ENCODE results near the gene CNTD1.

CNTD1 gene, protein sequence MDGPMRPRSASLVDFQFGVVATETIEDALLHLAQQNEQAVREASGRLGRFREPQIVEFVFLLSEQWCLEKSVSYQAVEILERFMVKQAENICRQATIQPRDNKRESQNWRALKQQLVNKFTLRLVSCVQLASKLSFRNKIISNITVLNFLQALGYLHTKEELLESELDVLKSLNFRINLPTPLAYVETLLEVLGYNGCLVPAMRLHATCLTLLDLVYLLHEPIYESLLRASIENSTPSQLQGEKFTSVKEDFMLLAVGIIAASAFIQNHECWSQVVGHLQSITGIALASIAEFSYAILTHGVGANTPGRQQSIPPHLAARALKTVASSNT

DNA sequence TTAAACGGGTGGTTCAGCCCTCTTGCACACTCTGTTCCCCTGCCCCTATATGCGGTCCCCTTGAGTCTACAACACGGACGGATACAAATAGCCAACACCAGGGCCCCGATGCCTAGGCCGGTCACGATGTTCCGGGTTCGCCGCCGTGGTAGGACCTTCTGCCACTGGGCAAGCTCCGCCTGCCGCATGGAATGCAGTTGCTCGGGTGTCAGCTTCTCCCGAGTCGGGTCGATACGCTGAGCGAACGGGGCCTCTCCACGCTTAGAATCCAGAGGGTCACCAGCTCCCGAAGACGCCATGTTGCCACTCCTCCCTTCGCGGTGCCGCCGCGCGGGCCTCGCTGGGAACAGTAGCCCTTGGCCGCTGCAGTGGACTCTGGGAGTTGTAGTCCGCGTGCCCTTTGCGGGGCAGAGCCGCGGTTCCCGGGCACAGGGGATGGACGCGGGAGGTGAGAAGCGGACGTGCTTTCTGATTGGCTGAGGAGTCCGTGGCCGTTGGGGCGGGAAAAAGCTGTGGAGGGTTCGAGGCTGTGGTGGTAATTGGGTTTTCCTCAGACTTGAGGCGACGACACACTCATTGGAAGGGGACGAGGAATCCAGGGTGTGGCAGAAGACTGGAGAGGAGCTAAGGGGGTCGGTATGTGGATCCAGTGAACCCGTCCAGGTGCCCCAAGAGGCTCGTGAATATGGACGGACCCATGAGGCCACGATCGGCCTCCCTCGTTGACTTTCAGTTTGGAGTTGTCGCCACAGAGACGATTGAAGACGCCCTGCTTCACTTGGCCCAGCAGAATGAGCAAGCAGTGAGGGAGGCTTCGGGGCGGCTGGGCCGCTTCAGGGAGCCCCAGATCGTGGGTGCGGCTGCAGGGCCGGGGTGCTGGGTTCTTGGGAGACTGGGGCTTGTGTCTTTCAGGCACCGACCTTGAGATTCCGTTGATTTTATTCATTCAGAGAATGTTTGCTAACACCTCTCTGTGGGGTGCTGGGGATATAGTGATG, at the start of gene CNTD1, which contains the start of gene COA3:
TSS of gene CNTD1 (plus strand) at position 479 of the 998 bp plus-strand sequence. CDS start at position 686, 207 bp downstream.
TSS of gene COA3 (minus strand) at position 322 of the 998 bp plus-strand sequence. CDS start at position 299, 23 bp downstream.
- Histone ChIP-seq H3K36me3 (ENCODE audit: control insufficient read depth in 5 of 5, insufficient read depth in 5 of 5, low read length in 5 of 5) (peaks cover 0 to 12% (median 3%) of the 10 kb centered on the region in 5 donors), H3K9ac (ENCODE audit: low read length in 5 of 5) (peak within 1 kb of the TSS; percentile 75 to 100 (median 91)), H3K27me3 (ENCODE audit: control insufficient read depth in 5 of 5, insufficient read depth in 4 of 5, low read length in 5 of 5) (no peaks in the 10 kb centered on the region), H3K4me3 (ENCODE audit: low read depth in 1 of 5, low read length in 5 of 5) (peak within 1 kb of the TSS; percentile 88 to 99 (median 98)), H3K9me3 (ENCODE audit: control insufficient read depth in 5 of 5, low read length in 5 of 5) (no peaks in the 10 kb centered on the region), H3K4me1 (ENCODE audit: control insufficient read depth in 5 of 5, insufficient read depth in 5 of 5, low read length in 5 of 5) (peaks cover 8 to 23% (median 21%) of the 10 kb centered on the region in 5 donors), H3K27ac (ENCODE audit: low read depth, low read length) (peak within 1 kb of the TSS; percentile 74)

DNA sequence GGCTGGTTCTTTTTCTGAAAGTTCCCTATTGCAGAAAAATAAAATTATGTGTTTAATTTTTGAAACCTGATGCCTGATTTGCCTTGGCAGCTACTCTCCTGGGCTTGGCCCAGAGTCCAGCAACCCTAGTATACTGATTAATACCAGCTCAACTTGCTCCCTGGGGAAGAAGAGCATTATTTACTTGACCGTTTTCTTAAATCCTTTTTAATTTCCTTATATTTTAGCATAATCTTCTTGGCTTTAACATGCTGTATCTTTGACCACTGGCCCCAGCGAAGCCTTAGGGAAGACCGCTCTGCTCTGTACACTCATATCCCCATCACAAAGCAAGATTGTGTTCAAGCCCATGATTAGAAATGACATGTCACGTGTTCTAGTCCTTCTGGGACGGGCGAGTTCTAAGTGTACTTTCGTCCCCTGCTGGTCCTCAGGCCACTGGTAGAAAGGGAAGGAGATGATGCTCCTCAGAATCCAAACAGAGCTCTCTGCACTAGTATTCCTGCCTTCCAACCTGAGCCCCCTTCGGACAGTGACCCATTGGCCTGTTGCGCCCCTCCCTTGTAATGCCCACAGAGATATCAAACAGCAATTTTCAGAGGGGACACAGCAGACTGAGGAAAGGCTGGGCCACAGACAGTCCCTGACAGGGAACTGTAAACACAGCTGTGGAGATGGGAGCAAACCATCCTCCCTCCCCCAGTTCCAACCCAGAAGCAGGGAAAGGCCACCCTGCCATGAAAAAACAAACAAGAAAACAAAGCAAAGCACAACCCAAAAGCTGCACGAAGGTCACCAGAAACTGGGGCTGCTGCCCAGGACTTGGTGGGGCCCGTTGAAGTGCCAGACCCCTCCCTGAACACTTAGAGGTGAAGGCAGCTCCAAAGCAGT, 49.5 kb upstream of the CNTD1 start:
- peak overlapping the region in 3 of 5 donors; percentile 55 to 84 (median 59) for H3K9ac ChIP-seq (ENCODE audit: low read length in 5 of 5)

DNA sequence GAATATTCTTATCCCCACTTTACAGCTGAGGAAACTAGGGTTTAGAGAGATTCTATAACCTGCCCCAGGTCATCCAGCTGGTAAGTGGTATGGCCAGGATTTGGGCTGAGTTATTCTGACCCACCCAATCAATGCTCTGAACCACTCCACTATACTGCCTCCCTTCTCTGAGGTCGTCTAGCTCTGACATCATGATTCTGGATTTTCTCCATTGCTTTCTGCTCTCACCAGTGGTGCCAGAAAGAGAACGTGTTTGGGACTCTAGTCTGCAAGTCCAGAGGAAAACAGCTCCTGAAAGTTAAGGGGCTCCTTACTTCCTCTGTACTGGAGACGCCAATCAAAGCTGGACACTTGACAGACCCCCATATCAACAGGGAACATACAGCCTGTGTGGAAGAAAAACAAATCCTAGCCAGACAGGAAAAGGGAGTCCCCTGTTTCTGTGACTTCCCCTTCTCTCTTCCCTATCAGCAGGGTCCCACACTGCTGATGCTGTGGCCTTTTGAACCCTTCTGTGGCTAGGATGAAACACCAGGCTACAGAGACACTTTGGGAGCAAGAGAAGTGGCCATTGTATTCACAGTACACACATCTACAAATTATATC, 47.8 kb upstream of the CNTD1 start:
- no peaks in the 10 kb centered on the region for H3K36me3 ChIP-seq (ENCODE audit: control insufficient read depth in 5 of 5, insufficient read depth in 5 of 5, low read length in 5 of 5)
- H3K4me3 ChIP-seq (ENCODE audit: low read depth in 1 of 5, low read length in 5 of 5) = no peak overlapping the region
- H3K9me3 ChIP-seq (ENCODE audit: control insufficient read depth in 5 of 5, low read length in 5 of 5) = no peaks in the 10 kb centered on the region
- H3K4me1 ChIP-seq (ENCODE audit: control insufficient read depth in 5 of 5, insufficient read depth in 5 of 5, low read length in 5 of 5) = peaks cover 25 to 59% (median 52%) of the 10 kb centered on the region in 5 donors
- H3K27ac ChIP-seq (ENCODE audit: low read depth, low read length) = peak overlapping the region; percentile 97
- peak overlapping the region in 2 of 5 donors; percentile 5 to 46 for H3K9ac ChIP-seq (ENCODE audit: low read length in 5 of 5)
- no peaks in the 10 kb centered on the region for H3K27me3 ChIP-seq (ENCODE audit: control insufficient read depth in 5 of 5, insufficient read depth in 4 of 5, low read length in 5 of 5)

More for the DNA sequence above, 49.5 kb upstream of the CNTD1 start:
- Histone ChIP-seq H3K4me3 (ENCODE audit: low read depth in 1 of 5, low read length in 5 of 5) (peak overlapping the region in 2 of 5 donors; percentile 11 to 37), H3K27ac (ENCODE audit: low read depth, low read length) (peak overlapping the region; percentile 97), H3K27me3 (ENCODE audit: control insufficient read depth in 5 of 5, insufficient read depth in 4 of 5, low read length in 5 of 5) (no peaks in the 10 kb centered on the region), H3K9me3 (ENCODE audit: control insufficient read depth in 5 of 5, low read length in 5 of 5) (no peaks in the 10 kb centered on the region), H3K4me1 (ENCODE audit: control insufficient read depth in 5 of 5, insufficient read depth in 5 of 5, low read length in 5 of 5) (peaks cover 25 to 53% (median 49%) of the 10 kb centered on the region in 5 donors), H3K36me3 (ENCODE audit: control insufficient read depth in 5 of 5, insufficient read depth in 5 of 5, low read length in 5 of 5) (no peaks in the 10 kb centered on the region)

DNA sequence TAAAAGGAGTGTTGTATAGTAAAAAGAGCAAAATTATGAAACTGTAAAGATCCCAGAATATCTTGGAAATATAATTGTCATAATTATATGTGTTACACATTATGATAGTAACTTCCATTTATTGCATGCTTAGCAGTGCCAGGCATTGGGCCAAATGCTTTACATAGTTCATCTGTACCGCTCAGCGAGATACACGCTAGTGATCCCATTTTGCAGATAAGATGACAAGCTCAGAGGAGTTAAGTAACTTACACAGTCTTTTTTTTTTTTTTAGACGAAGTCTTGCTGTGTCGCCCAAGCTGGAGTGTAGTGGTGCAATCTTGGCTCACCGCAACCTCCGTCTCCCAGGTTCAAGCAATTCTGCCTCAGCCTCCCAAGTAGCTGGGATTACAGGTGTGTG, 47.0 kb upstream of the CNTD1 start:
- H3K9me3 ChIP-seq (ENCODE audit: control insufficient read depth in 5 of 5, low read length in 5 of 5) = no peaks in the 10 kb centered on the region
- no peak overlapping the region for H3K4me3 ChIP-seq (ENCODE audit: low read depth in 1 of 5, low read length in 5 of 5)
- H3K27me3 ChIP-seq (ENCODE audit: control insufficient read depth in 5 of 5, insufficient read depth in 4 of 5, low read length in 5 of 5) = no peaks in the 10 kb centered on the region
- H3K36me3 ChIP-seq (ENCODE audit: control insufficient read depth in 5 of 5, insufficient read depth in 5 of 5, low read length in 5 of 5) = peaks cover 0 to 3% (median 0%) of the 10 kb centered on the region in 5 donors
- H3K27ac ChIP-seq (ENCODE audit: low read depth, low read length) = peak overlapping the region; percentile 97
- H3K4me1 ChIP-seq (ENCODE audit: control insufficient read depth in 5 of 5, insufficient read depth in 5 of 5, low read length in 5 of 5) = peaks cover 25 to 59% (median 54%) of the 10 kb centered on the region in 5 donors
- no peak overlapping the region for H3K9ac ChIP-seq (ENCODE audit: low read length in 5 of 5)

DNA sequence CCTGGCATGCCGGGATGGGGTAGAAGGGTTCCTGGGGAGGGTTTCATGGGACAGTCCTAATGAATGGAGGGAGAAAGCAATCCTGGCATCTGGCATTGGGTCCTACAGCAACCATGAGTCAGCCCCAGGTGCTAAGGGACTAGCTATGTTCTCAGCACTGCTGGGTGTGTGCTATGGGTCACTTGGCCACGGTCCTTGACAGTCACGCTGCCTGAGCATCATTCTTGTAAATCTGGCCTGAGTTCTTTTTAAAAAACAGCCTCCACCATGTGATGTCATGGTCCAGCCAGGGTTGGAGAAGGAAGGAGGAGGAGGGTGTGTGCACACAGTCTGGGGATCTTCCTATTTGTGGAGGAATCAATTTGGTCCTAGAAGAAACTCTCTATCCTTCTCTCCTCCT, 43.9 kb upstream of the CNTD1 start:
- Histone ChIP-seq H3K9me3 (ENCODE audit: control insufficient read depth in 5 of 5, low read length in 5 of 5) (no peaks in the 10 kb centered on the region), H3K4me3 (ENCODE audit: low read depth in 1 of 5, low read length in 5 of 5) (no peak overlapping the region), H3K27ac (ENCODE audit: low read depth, low read length) (peak overlapping the region; percentile 19), H3K4me1 (ENCODE audit: control insufficient read depth in 5 of 5, insufficient read depth in 5 of 5, low read length in 5 of 5) (peaks cover 17 to 39% (median 33%) of the 10 kb centered on the region in 5 donors), H3K27me3 (ENCODE audit: control insufficient read depth in 5 of 5, insufficient read depth in 4 of 5, low read length in 5 of 5) (no peaks in the 10 kb centered on the region), H3K36me3 (ENCODE audit: control insufficient read depth in 5 of 5, insufficient read depth in 5 of 5, low read length in 5 of 5) (peaks cover 0 to 3% (median 0%) of the 10 kb centered on the region in 5 donors), H3K9ac (ENCODE audit: low read length in 5 of 5) (no peak overlapping the region)

DNA sequence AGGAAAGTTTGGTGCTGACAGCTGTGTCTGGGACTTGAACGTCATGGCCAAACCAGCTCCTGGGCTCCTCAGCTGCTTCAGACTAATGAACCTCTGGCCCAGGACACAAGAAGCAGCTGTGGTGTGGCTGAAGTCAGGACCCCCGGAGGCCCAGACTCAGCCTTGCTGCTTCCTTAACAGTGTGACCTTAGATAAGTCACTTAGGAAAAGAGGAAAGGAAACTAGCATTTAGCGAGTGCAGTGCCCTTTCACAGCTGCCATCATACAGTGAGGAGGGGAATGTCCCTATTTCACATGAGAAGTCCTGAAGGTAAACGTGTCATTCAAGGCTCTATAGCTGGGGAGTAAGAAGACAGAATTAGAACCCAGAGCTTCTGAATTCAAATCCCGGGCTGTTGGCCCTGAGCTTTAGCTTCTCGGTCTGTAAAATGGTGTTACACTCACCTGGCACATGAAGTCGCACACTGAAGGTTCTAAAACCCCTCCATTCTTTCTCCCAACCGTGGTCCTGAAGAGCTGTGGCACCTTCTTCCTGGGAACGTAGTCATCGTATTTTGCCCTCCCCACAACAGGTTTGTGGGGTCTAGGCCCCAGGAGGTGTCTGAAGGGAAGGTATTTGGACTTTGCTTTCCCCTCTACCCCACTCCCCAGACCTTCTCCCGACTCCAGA, 38.5 kb upstream of the CNTD1 start:
- Histone ChIP-seq H3K9ac (ENCODE audit: low read length in 5 of 5) (peak overlapping the region in 3 of 5 donors; percentile 56 to 71 (median 57)), H3K4me3 (ENCODE audit: low read depth in 1 of 5, low read length in 5 of 5) (peak overlapping the region; percentile 69 to 79 (median 72)), H3K4me1 (ENCODE audit: control insufficient read depth in 5 of 5, insufficient read depth in 5 of 5, low read length in 5 of 5) (peaks cover 15 to 52% (median 45%) of the 10 kb centered on the region in 5 donors), H3K27me3 (ENCODE audit: control insufficient read depth in 5 of 5, insufficient read depth in 4 of 5, low read length in 5 of 5) (no peaks in the 10 kb centered on the region), H3K27ac (ENCODE audit: low read depth, low read length) (peak overlapping the region; percentile 65), H3K36me3 (ENCODE audit: control insufficient read depth in 5 of 5, insufficient read depth in 5 of 5, low read length in 5 of 5) (peaks cover 0 to 3% (median 0%) of the 10 kb centered on the region in 5 donors), H3K9me3 (ENCODE audit: control insufficient read depth in 5 of 5, low read length in 5 of 5) (no peaks in the 10 kb centered on the region)

DNA sequence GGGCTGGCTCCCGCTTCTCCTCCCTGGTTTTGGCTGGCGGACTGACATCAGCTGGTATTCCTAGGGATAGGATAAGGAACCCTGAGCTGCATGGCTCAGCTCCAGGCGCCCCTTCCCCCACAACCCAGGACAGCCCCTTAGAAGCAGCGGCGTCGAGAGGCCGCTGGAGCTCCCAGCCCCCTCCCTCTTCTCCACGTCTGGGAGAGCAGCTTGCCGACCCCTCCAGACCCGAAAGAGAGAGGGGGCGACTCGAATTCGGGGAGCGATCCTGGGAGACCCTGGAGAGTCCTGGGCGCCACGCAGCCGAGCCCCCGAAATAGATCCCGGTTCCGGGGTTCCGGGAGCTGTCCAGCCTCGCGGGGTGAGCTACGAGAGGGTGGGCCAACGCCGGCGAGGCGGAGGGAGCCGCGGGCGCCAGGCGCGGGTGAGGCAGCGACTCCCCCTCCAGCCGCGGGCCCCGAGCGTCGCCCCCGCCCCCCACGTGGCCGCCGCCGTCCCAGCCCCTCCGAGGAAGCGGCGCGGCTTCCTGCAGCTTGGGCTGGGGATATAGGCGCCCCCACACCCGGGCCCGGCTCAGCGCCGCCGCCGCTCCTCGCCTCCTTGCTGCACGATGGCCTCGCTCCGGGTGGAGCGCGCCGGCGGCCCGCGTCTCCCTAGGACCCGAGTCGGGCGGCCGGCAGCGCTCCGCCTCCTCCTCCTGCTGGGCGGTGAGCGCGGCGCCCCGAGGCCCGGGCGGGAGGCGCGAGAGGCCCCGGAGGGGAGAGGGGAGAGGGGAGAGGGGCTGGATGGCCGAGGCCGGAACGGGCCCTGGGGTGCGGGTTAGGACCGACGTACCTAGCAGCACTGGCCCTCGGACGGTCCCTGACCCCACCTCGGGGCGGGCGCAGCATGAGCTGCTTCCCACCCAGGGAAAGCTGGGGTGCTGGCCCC, 37.7 kb upstream of the CNTD1 start, which contains the start of gene RAMP2:
TSS of gene RAMP2 (plus strand) at position 576 of the 930 bp plus-strand sequence. CDS start at position 611, 35 bp downstream.
- H3K4me3 ChIP-seq (ENCODE audit: low read depth in 1 of 5, low read length in 5 of 5) = peak within 1 kb of the TSS; percentile 69 to 79 (median 72)
- H3K27ac ChIP-seq (ENCODE audit: low read depth, low read length) = peak within 1 kb of the TSS; percentile 90
- no peaks in the 10 kb centered on the region for H3K9me3 ChIP-seq (ENCODE audit: control insufficient read depth in 5 of 5, low read length in 5 of 5)
- H3K36me3 ChIP-seq (ENCODE audit: control insufficient read depth in 5 of 5, insufficient read depth in 5 of 5, low read length in 5 of 5) = peaks cover 0 to 3% (median 0%) of the 10 kb centered on the region in 5 donors
- H3K4me1 ChIP-seq (ENCODE audit: control insufficient read depth in 5 of 5, insufficient read depth in 5 of 5, low read length in 5 of 5) = peaks cover 15 to 49% (median 38%) of the 10 kb centered on the region in 5 donors
- H3K9ac ChIP-seq (ENCODE audit: low read length in 5 of 5) = peak within 1 kb of the TSS; percentile 72 to 96 (median 76)
- H3K27me3 ChIP-seq (ENCODE audit: control insufficient read depth in 5 of 5, insufficient read depth in 4 of 5, low read length in 5 of 5) = no peaks in the 10 kb centered on the region

DNA sequence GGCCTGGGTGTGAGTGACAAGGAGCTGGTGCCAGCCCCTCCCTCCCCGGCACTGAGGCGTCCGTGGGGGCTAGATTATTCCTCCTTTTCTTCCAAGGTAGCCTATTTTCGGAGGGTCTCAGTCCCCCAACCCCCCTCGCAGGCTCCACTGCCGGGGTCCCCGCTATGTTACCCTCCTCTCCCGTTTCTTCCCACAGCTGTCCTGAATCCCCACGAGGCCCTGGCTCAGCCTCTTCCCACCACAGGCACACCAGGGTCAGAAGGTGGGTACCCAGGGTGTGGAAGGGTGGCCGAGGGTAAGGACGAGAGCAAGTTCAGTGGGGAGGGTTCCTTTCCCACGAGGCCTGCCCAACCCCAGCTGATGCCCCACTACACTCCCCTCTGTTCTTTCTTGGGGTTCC, 37.0 kb upstream of the CNTD1 start:
- Histone ChIP-seq H3K9me3 (ENCODE audit: control insufficient read depth in 5 of 5, low read length in 5 of 5) (no peaks in the 10 kb centered on the region), H3K36me3 (ENCODE audit: control insufficient read depth in 5 of 5, insufficient read depth in 5 of 5, low read length in 5 of 5) (no peaks in the 10 kb centered on the region), H3K4me3 (ENCODE audit: low read depth in 1 of 5, low read length in 5 of 5) (peak overlapping the region; percentile 59 to 79 (median 71)), H3K4me1 (ENCODE audit: control insufficient read depth in 5 of 5, insufficient read depth in 5 of 5, low read length in 5 of 5) (peaks cover 15 to 46% (median 38%) of the 10 kb centered on the region in 5 donors), H3K9ac (ENCODE audit: low read length in 5 of 5) (peak overlapping the region; percentile 72 to 96 (median 76)), H3K27me3 (ENCODE audit: control insufficient read depth in 5 of 5, insufficient read depth in 4 of 5, low read length in 5 of 5) (no peaks in the 10 kb centered on the region), H3K27ac (ENCODE audit: low read depth, low read length) (peak overlapping the region; percentile 90)
